Measurements from ENCODE around the gene HMCN2.

The HMCN2 gene

GRCh38 chr9:130387398-130387797 lies 121.8 kb downstream of the HMCN2 start:
- TF ChIP-seq TCF12 (IDR thresholded peaks at IDR 0.05; ENCODE audit: low read depth) (no peak), EP300 (IDR thresholded peaks at IDR 0.05; ENCODE audit: borderline replicate concordance) (no peak), FOXM1 (IDR thresholded peaks at IDR 0.05; ENCODE audit: borderline replicate concordance, low read depth) (no peak), MAX (IDR thresholded peaks at IDR 0.05) (no peak), TEAD4 (IDR thresholded peaks at IDR 0.05) (no peak), USF1 (IDR thresholded peaks at IDR 0.05) (no peak), CREB1 (IDR thresholded peaks at IDR 0.05; ENCODE audit: low read depth) (no peak), CEBPB (IDR thresholded peaks at IDR 0.05) (no peak), TAF1 (IDR thresholded peaks at IDR 0.05; ENCODE audit: low read depth) (no peak), ZBTB7A (IDR thresholded peaks at IDR 0.05; ENCODE audit: low read depth) (no peak), RAD21 (IDR thresholded peaks at IDR 0.05; ENCODE audit: low read depth) (no peak), YY1 (IDR thresholded peaks at IDR 0.05; ENCODE audit: low read depth) (no peak), NFIC (IDR thresholded peaks at IDR 0.05) (no peak), REST (IDR thresholded peaks at IDR 0.05; ENCODE audit: low read depth) (no peak), EGR1 (IDR thresholded peaks at IDR 0.05) (no peak)

- TF ChIP-seq FOXM1 (IDR thresholded peaks at IDR 0.05; ENCODE audit: borderline replicate concordance, low read depth) = no peak
- TF ChIP-seq TCF12 (IDR thresholded peaks at IDR 0.05; ENCODE audit: low read depth) = no peak
- TF ChIP-seq EP300 (IDR thresholded peaks at IDR 0.05; ENCODE audit: borderline replicate concordance) = no peak
- TF ChIP-seq NFIC (IDR thresholded peaks at IDR 0.05) = no peak
- no peak for TF ChIP-seq CEBPB (IDR thresholded peaks at IDR 0.05)
- TF ChIP-seq TAF1 (IDR thresholded peaks at IDR 0.05; ENCODE audit: low read depth) = no peak
- no peak for TF ChIP-seq RAD21 (IDR thresholded peaks at IDR 0.05; ENCODE audit: low read depth)
- TF ChIP-seq YY1 (IDR thresholded peaks at IDR 0.05; ENCODE audit: low read depth) = no peak
- no peak for TF ChIP-seq EGR1 (IDR thresholded peaks at IDR 0.05)
- no peak for TF ChIP-seq MAX (IDR thresholded peaks at IDR 0.05)
- no peak for TF ChIP-seq ZBTB7A (IDR thresholded peaks at IDR 0.05; ENCODE audit: low read depth)
- TF ChIP-seq USF1 (IDR thresholded peaks at IDR 0.05) = no peak
- no peak for TF ChIP-seq TEAD4 (IDR thresholded peaks at IDR 0.05)
- TF ChIP-seq REST (IDR thresholded peaks at IDR 0.05; ENCODE audit: low read depth) = no peak
- TF ChIP-seq CREB1 (IDR thresholded peaks at IDR 0.05; ENCODE audit: low read depth) = no peak
Measured at GRCh38 chr9:130387905-130388304, 122.3 kb downstream of the HMCN2 start.

- TF ChIP-seq TAF1 (IDR thresholded peaks at IDR 0.05; ENCODE audit: low read depth) (no peak), CREB1 (IDR thresholded peaks at IDR 0.05; ENCODE audit: low read depth) (no peak), USF1 (IDR thresholded peaks at IDR 0.05) (no peak), EGR1 (IDR thresholded peaks at IDR 0.05) (no peak), RAD21 (IDR thresholded peaks at IDR 0.05; ENCODE audit: low read depth) (no peak), TCF12 (IDR thresholded peaks at IDR 0.05; ENCODE audit: low read depth) (no peak), REST (IDR thresholded peaks at IDR 0.05; ENCODE audit: low read depth) (no peak), EP300 (IDR thresholded peaks at IDR 0.05; ENCODE audit: borderline replicate concordance) (no peak), CEBPB (IDR thresholded peaks at IDR 0.05) (no peak), TEAD4 (IDR thresholded peaks at IDR 0.05) (no peak)
Measured at GRCh38 chr9:130390390-130390789, 124.8 kb downstream of the HMCN2 start.

- no peak for TF ChIP-seq REST (IDR thresholded peaks at IDR 0.05; ENCODE audit: low read depth)
- TF ChIP-seq USF1 (IDR thresholded peaks at IDR 0.05) = no peak
- no peak for TF ChIP-seq RAD21 (IDR thresholded peaks at IDR 0.05; ENCODE audit: low read depth)
- TF ChIP-seq YY1 (IDR thresholded peaks at IDR 0.05; ENCODE audit: low read depth) = no peak
- no peak for TF ChIP-seq MAX (IDR thresholded peaks at IDR 0.05)
- no peak for TF ChIP-seq EP300 (IDR thresholded peaks at IDR 0.05; ENCODE audit: borderline replicate concordance)
- no peak for TF ChIP-seq CREB1 (IDR thresholded peaks at IDR 0.05; ENCODE audit: low read depth)
- TF ChIP-seq TCF12 (IDR thresholded peaks at IDR 0.05; ENCODE audit: low read depth) = no peak
- no peak for TF ChIP-seq CEBPB (IDR thresholded peaks at IDR 0.05)
- TF ChIP-seq EGR1 (IDR thresholded peaks at IDR 0.05) = no peak
Measured at GRCh38 chr9:130390986-130391385, 125.4 kb downstream of the HMCN2 start.
